DMS153 (cell line): ENCODE results near the gene LY9.
A peak's percentile ranks its signal among the peaks of the same experiment; 100 is the strongest.
"Not testable (repeated sequence)": the region's sequence is repeated elsewhere in the genome, so short reads cannot be mapped to it uniquely, and the experiment has no call there.

Experiments used
- DNase-seq: peaks from one replicate; lab custom pipeline; 2025; lab: John Stamatoyannopoulos, UW

LY9 gene

GRCh38 chr1:160774886-160775719 is 20.9 kb upstream of the LY9 start:
- no peak for DNase-seq

DNA sequence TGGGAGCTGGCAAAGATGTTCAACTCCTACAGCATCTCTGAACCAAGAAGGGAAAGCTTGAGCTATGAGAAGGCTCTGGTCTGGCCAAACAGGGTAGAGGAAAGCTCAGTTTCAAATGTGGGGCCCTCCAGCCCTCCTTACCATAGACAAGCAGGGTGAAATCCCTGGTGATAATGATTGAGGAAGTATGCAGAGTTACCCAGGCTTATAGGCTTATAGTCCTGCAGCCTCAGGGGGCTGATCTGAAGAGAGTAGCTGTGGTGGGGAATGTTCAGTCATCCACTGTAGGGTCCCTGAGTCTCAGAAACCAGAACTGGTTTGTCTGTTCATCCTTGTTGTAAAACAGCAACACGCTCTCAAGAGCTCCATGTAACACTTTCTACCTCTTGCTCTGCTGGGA is 19.8 kb upstream of the LY9 start:
- DNase-seq = no peak

- no peak for DNase-seq
Observed at GRCh38 chr1:160777486-160778089, 18.4 kb upstream of the LY9 start.

GRCh38 chr1:160778976-160779375 is 17.0 kb upstream of the LY9 start:
- no peak for DNase-seq

GRCh38 chr1:160779626-160780397 is 16.2 kb upstream of the LY9 start:
- DNase-seq = no peak

GRCh38 chr1:160780398-160780755 is 15.6 kb upstream of the LY9 start:
- DNase-seq = no peak

- peak; percentile 89 for DNase-seq
Observed at GRCh38 chr1:160781186-160781766, 14.7 kb upstream of the LY9 start.

DNA sequence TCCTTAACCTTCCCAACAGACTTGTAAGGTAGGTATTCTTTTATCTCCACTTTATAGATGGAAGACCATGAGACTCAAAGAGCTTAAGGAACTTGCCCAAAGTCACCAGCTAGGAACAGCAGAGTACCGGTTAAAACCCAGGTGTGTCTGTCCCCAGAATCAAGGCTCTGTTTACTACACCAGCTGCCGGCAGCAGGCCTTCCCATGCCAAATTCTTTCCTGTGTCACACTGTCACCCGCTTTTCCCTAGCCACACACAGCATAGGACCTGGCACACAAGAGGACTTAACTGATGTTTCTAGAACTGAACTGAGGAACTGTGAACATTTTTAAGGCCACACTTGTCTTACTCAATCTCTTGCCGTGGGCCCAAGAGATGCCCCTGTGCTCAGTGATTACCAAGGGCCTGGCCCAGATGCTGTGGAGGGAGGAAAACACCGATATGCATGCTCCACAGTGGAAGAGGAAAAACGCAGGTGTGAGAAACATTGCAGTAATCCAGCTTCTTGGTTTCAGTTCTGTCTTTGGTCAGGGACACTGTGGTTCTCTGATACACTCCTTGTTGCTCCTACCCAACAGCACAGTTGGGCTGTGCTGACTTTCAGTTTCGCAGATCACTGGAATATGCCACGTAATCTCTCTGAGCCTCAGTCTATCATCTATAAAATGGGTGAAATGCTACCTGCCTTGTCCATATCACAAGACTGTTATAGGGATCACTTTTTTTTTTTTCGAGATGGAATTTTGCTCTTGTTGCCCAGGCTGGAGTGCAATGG is 13.9 kb upstream of the LY9 start:
- no peak for DNase-seq

DNA sequence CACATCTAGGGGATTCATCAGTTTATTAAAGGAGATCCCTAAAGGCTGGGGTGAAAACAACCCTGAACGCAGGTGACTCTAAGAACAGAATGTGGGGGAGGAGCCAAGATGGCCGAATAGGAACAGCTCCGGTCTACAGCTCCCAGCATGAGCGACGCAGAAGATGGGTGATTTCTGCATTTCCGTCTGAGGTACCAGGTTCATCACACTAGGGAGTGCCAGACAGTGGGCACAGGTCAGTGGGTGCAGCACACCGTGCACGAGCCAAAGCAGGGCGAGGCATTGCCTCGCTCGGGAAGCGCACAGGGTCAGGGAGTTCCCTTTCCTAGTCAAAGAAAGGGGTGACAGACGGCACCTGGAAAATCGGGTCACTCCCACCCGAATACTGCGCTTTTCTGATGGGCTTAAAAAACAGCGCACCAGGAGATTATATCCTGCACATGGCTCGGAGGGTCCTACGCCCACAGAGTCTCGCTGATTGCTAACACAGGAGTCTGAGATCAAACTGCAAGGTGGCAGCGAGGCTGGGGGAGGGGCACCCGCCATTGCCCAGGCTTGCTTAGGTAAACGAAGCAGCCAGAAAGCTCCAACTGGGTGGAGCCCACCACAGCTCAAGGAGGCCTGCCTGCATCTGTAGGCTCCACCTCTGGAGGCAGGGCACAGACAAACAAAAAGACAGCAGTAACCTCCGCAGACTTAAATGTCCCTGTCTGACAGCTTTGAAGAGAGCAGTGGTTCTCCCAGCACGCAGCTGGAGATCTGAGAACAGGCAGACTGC is 12.8 kb upstream of the LY9 start:
- DNase-seq = not testable (repeated sequence)

GRCh38 chr1:160789051-160789701 is 6.8 kb upstream of the LY9 start:
- DNase-seq = no peak

DNA sequence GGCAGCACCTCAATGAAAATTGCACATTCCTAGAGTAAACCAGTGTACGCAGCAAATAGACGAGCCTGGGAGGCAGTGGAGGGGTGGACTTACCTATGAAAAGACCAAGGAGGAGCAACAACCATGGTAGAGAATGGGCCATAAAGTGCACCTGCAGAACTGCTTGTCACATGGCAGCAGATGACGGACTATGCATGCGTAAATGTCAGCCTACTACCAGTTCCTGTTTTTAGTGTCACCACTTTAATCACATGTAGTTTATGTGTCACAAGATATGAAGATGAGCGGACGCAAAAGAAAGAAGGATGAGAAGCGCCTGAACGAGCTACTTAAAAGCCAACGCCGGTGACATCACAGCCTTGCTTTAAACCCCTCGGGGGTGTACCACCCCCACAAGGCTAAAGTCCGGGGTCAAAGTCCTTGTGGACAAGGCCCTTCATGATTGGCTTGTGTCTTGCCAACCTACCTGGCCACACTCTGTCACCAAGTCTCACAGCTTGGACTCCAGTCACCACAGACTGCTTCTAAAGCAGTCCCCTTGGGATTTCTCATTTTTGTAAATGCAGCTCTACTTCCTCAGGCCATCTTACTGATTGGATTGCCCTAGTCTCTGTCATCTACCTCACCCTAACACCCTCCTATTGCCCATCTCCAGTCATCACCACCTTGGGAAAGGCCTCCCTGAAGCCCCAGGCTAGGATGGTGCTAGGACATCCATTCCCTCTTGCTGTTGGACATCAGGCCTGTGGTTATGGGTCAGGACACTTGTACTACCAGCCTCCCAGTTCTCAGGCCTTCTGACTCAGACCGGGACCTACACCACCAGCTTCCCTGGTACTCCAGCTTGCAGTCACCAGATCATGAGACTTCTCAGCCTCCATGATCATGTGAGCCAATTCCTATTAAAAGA is 6.0 kb upstream of the LY9 start:
- DNase-seq = no peak

GRCh38 chr1:160794376-160794775 is 1.6 kb upstream of the LY9 start:
- no peak for DNase-seq

- DNase-seq = no peak
Observed at GRCh38 chr1:160797271-160797709, 1.3 kb downstream of the LY9 start.

DNA sequence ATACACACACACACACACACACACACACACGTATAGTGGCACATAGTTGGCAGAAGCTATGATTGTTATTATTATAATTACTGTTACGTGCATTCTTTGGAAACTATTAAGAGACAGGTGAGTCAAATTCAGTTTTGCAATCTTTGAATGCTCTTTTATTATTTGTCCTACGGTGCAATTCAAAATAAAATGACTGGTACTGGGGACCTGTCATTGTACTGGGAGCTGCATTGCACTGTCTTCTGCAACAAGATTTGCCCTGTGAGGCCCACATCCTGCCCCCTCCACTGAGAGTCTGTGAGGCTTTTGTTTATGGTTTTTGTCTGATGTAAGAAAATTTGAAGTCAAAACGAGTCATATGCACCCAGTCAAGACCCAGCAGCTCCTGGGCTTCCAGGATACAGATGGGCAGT is 1.9 kb downstream of the LY9 start:
- no peak for DNase-seq

- DNase-seq = no peak
Observed at GRCh38 chr1:160798439-160798838, 2.5 kb downstream of the LY9 start.

DNA sequence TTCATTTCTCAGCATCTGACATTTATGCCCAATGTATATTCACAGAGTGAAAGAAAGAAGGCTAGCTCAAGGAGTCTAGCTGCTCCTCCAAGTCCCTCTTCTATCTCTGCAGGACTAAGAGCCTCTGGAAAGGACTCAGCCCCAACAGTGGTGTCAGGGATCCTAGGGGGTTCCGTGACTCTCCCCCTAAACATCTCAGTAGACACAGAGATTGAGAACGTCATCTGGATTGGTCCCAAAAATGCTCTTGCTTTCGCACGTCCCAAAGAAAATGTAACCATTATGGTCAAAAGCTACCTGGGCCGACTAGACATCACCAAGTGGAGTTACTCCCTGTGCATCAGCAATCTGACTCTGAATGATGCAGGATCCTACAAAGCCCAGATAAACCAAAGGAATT is 3.7 kb downstream of the LY9 start:
- no peak for DNase-seq

DNA sequence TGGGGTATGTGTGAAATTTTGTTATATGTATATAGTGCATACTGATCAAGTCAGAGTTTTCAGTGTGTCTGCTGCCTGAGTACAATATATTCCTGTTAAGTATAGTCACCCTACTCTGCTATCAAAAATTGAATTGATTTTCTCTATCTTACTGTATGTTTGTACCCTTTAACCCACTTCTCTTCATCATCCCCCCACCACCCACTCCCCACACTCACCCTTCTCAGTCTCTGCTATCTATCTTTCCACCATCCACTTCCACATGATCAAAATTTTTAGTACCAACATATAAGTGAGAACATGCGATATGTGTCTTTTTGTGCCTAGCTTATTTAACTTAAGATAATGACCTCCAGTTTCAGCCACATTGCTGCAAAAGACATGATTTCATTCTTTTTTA is 4.2 kb downstream of the LY9 start:
- no peak for DNase-seq

- no peak for DNase-seq
Observed at GRCh38 chr1:160800645-160801408, 4.9 kb downstream of the LY9 start.
